A549 (cell line): Measurements from ENCODE around the gene SLF2. TPM values are rescaled to one million over a fixed set of nuclear protein-coding genes. Genes with fewer than 3 reads are reported as not detected.

Experiments used
- ATAC-seq, 2 experiments: fragments of 200-7000 bp in 1 of 2; fragments of >200 bp in 1 of 2; cut with Nextera tagmentation in 1 of 2; cut with Tn5 transposase in 1 of 2; 3 replicates each; pipeline versions ENCODE4 v1.8.0 to v1.9.1; 2018 to 2020; ENCODE audit warnings: mild to moderate bottlenecking in 1 of 2, moderate library complexity in 1 of 2
- CTCF ChIA-PET: fragments of 300-600 bp; sonication (Branson Sonifier 250); formaldehyde crosslinking; extraction: SDS; loops from one replicate; lab custom pipeline; 2021; ENCODE audit warnings: antibody characterized with exemption, inconsistent platforms; lab: Yijun Ruan, JAX
- POLR2A ChIA-PET: fragments of 350-600 bp; formaldehyde crosslinking; extraction: SDS; loops from one replicate; lab custom pipeline; 2021; ENCODE audit warnings: antibody characterized with exemption, inconsistent platforms; lab: Yijun Ruan, JAX
- DNase-seq, 2 experiments: peaks; one replicate each; pipeline versions ENCODE4 v3.0.0 to v3.0.0-alpha.2; 2011 to 2016; ENCODE audit warnings: low read depth in 1 of 2, low spot score in 1 of 2
- FAIRE-seq: peaks from 2 replicates; lab custom pipeline; 2011; peaks lifted over from hg19 to GRCh38; lab: Jason Lieb, UNC
- H3K27ac ChIP-seq, 2 experiments: fragments of >200 bp; sonication (Bioruptor Twin); formaldehyde crosslinking; 3 replicates each; pipeline ENCODE4 v1.5.1; 2016 to 2017
- H3K4me1 ChIP-seq: fragments of >200 bp; sonication (Bioruptor Twin); formaldehyde crosslinking; 3 replicates; pipeline ENCODE4 v1.6.1; 2016
- H3K4me2 ChIP-seq: fragments of >200 bp; sonication (Bioruptor Twin); formaldehyde crosslinking; 3 replicates; pipeline ENCODE4 v1.6.1; 2016
- H3K4me3 ChIP-seq: fragments of >200 bp; sonication (Bioruptor Twin); formaldehyde crosslinking; 3 replicates; pipeline ENCODE4 v1.5.1; 2016
- H3K9me3 ChIP-seq: fragments of >200 bp; sonication (Bioruptor Twin); formaldehyde crosslinking; 3 replicates; pipeline ENCODE4 v1.6.1; 2016
- BHLHE40 ChIP-seq: IDR thresholded peaks from 2 replicates; pipeline ENCODE4 v1.6.1; 2012; ENCODE audit warnings: low read depth, low read length, inconsistent platforms
- CBX2 ChIP-seq: fragments of 200-600 bp; sonication (generic); IDR thresholded peaks from 2 replicates; pipeline ENCODE4 v1.6.1; 2016; ENCODE audit warnings: low read depth, mild to moderate bottlenecking, borderline replicate concordance
- CBX8 ChIP-seq: fragments of 200-600 bp; sonication (generic); IDR thresholded peaks from 2 replicates; pipeline ENCODE4 v1.6.1; 2016
- CEBPB ChIP-seq, 2 experiments: fragments of >200 bp in 1 of 2; sonication (Bioruptor Twin) in 1 of 2; formaldehyde crosslinking in 1 of 2; IDR thresholded peaks; 2 replicates each; pipeline ENCODE4 v1.6.1; 2012 to 2016
- CHD2 ChIP-seq: fragments of 150-350 bp; IDR thresholded peaks from 2 replicates; pipeline ENCODE4 v1.6.1; 2014; ENCODE audit warnings: low read length; ENCODE audit not compliant: partially characterized antibody
- CHD4 ChIP-seq: fragments of 200-600 bp; sonication (generic); IDR thresholded peaks from 2 replicates; pipeline ENCODE4 v1.6.1; 2016; ENCODE audit warnings: antibody characterized with exemption, mild to moderate bottlenecking, borderline replicate concordance
- EHF ChIP-seq: fragments of 250-450 bp; sonication (Bioruptor Pico); IDR thresholded peaks from 2 replicates; pipeline ENCODE4 v1.5.0; 2020; ENCODE audit warnings: mild to moderate bottlenecking
- EHMT2 ChIP-seq: fragments of 200-600 bp; sonication (generic); IDR thresholded peaks from 2 replicates; pipeline ENCODE4 v1.6.1; 2016; ENCODE audit warnings: antibody characterized with exemption, low read depth, mild to moderate bottlenecking, moderate library complexity
- ELK1 ChIP-seq: fragments of 150-350 bp; IDR thresholded peaks from 2 replicates; pipeline ENCODE4 v1.6.1; 2014; ENCODE audit warnings: low read depth, mild to moderate bottlenecking, low read length
- EP300 ChIP-seq, 2 experiments: fragments of >200 bp; sonication (Bioruptor Twin); formaldehyde crosslinking; IDR thresholded peaks; 2 replicates in 1 of 2; 3 replicates in 1 of 2; pipeline ENCODE4 v1.6.1; 2016 to 2017
- ESRRA ChIP-seq: fragments of 150-350 bp; IDR thresholded peaks from 2 replicates; pipeline ENCODE4 v1.6.1; 2014; ENCODE audit warnings: mild to moderate bottlenecking, low read length, borderline replicate concordance
- FOSL2 ChIP-seq, 2 experiments: fragments of 450-650 bp in 1 of 2; fragments of >200 bp in 1 of 2; sonication (Bioruptor Twin) in 1 of 2; formaldehyde crosslinking; IDR thresholded peaks; 2 replicates each; pipeline versions ENCODE4 v1.5.0 to v1.6.1; 2016 to 2020; ENCODE audit warnings: mild to moderate bottlenecking in 1 of 2, moderate library complexity in 1 of 2
- FOXS1 ChIP-seq: fragments of 250-450 bp; sonication (Bioruptor Pico); IDR thresholded peaks from 2 replicates; pipeline ENCODE4 v1.5.0; 2020; ENCODE audit warnings: mild to moderate bottlenecking, moderate library complexity
- GATA3 ChIP-seq: IDR thresholded peaks from 2 replicates; pipeline ENCODE4 v1.6.1; 2012; ENCODE audit warnings: borderline replicate concordance
- HOXA7 ChIP-seq: fragments of 250-450 bp; sonication (Bioruptor Pico); IDR thresholded peaks from 2 replicates; pipeline ENCODE4 v1.5.0; 2020; ENCODE audit warnings: mild to moderate bottlenecking, moderate library complexity
- HOXB5 ChIP-seq: fragments of 250-450 bp; sonication (Bioruptor Pico); IDR thresholded peaks from 2 replicates; pipeline ENCODE4 v1.5.0; 2020; ENCODE audit warnings: mild to moderate bottlenecking, moderate library complexity
- JUN ChIP-seq, 2 experiments: fragments of >200 bp; sonication (Bioruptor Twin); formaldehyde crosslinking; IDR thresholded peaks; 2 replicates in 1 of 2; 3 replicates in 1 of 2; pipeline ENCODE4 v1.6.1; 2016 to 2017
- JUNB ChIP-seq: fragments of >200 bp; sonication (Bioruptor Twin); formaldehyde crosslinking; IDR thresholded peaks from 2 replicates; pipeline ENCODE4 v1.6.1; 2016
- KDM1A ChIP-seq: fragments of 200-600 bp; sonication (generic); IDR thresholded peaks from 2 replicates; pipeline ENCODE4 v1.6.1; 2016; ENCODE audit warnings: low read depth, mild to moderate bottlenecking
- KDM5A ChIP-seq: fragments of 200-600 bp; sonication (generic); IDR thresholded peaks from 2 replicates; pipeline ENCODE4 v1.6.1; 2016; ENCODE audit warnings: antibody characterized with exemption, mild to moderate bottlenecking
- MAX ChIP-seq: IDR thresholded peaks from 2 replicates; pipeline ENCODE4 v1.6.1; 2012
- POLR2A ChIP-seq: IDR thresholded peaks from 2 replicates; pipeline ENCODE4 v1.6.1; 2012; ENCODE audit warnings: mild to moderate bottlenecking, low read length
- POLR2AphosphoS2 ChIP-seq: conservative IDR thresholded peaks from 2 replicates; pipeline ENCODE4 v1.6.1; 2012; ENCODE audit warnings: low read length, improper control_type of control experiment, inconsistent platforms
- RAD21 ChIP-seq, 2 experiments: fragments of >200 bp in 1 of 2; sonication (Bioruptor Twin) in 1 of 2; formaldehyde crosslinking in 1 of 2; IDR thresholded peaks in 1 of 2; conservative IDR thresholded peaks in 1 of 2; 2 replicates in 1 of 2; 3 replicates in 1 of 2; pipeline ENCODE4 v1.6.1; 2012 to 2018; ENCODE audit warnings: inconsistent platforms in 1 of 2
- RARB ChIP-seq: fragments of 250-450 bp; sonication (Bioruptor Pico); IDR thresholded peaks from 2 replicates; pipeline ENCODE4 v1.8.0; 2021; ENCODE audit warnings: mild to moderate bottlenecking, moderate library complexity
- RNF2 ChIP-seq: fragments of 200-600 bp; sonication (generic); IDR thresholded peaks from 2 replicates; pipeline ENCODE4 v1.6.1; 2016; ENCODE audit warnings: low read depth, mild to moderate bottlenecking, antibody characterized with exemption, moderate library complexity, borderline replicate concordance
- TFCP2L1 ChIP-seq: fragments of 250-450 bp; sonication (Bioruptor Pico); IDR thresholded peaks from 2 replicates; pipeline ENCODE4 v1.5.0; 2021; ENCODE audit warnings: mild to moderate bottlenecking
- TP53 ChIP-seq: fragments of 250-450 bp; sonication (Bioruptor Pico); IDR thresholded peaks from 2 replicates; pipeline ENCODE4 v1.5.0; 2021; ENCODE audit warnings: mild to moderate bottlenecking, moderate library complexity
- ZC3H11A ChIP-seq: fragments of 450-650 bp; IDR thresholded peaks from 2 replicates; pipeline ENCODE4 v1.6.1; 2014; ENCODE audit warnings: antibody characterized with exemption, mild to moderate bottlenecking
- ZNF302 ChIP-seq: fragments of 250-450 bp; sonication (Bioruptor Pico); IDR thresholded peaks from 2 replicates; pipeline ENCODE4 v1.9.0; 2021; ENCODE audit warnings: inconsistent platforms, mild to moderate bottlenecking, moderate library complexity
- ZSCAN20 ChIP-seq: fragments of 250-450 bp; sonication (Bioruptor Pico); IDR thresholded peaks from 2 replicates; pipeline ENCODE4 v1.8.0; 2022; ENCODE audit warnings: mild to moderate bottlenecking, moderate library complexity
- WGBS: methylation state at CpG from one replicate; pipeline ENCODE4 v1.1.6; 2017; ENCODE audit errors: missing lambda C conversion rate; 5-methylcytosine and 5-hydroxymethylcytosine counted together
- polyA plus RNA-seq, 4 experiments: library from polyadenylated mRNA; depleted of rRNA in 3 of 4; stranded (reverse); fragments of >200 nt; fragmentation: RNase III in 1 of 4; extraction: RNeasy Plus Mini Kit Qiagen cat#74134 plus additional on column Dnase treatment in 1 of 4; gene quantifications; 2 replicates in 3 of 4; 3 replicates in 1 of 4; pipeline ENCODE4 v1.2.3, GENCODE V29; 2011 to 2017
- TF ChIP-seq, protein P1 (sequence below): IDR thresholded peaks from 2 replicates; pipeline ENCODE4 v1.6.1; 2012; ENCODE audit warnings: low read depth, borderline replicate concordance
- TF ChIP-seq, protein P2 (sequence below): fragments of >200 bp; sonication (Bioruptor Twin); formaldehyde crosslinking; IDR thresholded peaks from 2 replicates; pipeline ENCODE4 v1.6.1; 2016
- TF ChIP-seq, protein P3 (sequence below): fragments of >200 bp; sonication (Bioruptor Twin); formaldehyde crosslinking; IDR thresholded peaks from 3 replicates; pipeline ENCODE4 v1.6.1; 2016

The SLF2 gene
- polyA plus RNA-seq, 2 of the 4 experiments (the other 2 are of a cell fraction): 13.0 to 16.6 TPM

DNA sequence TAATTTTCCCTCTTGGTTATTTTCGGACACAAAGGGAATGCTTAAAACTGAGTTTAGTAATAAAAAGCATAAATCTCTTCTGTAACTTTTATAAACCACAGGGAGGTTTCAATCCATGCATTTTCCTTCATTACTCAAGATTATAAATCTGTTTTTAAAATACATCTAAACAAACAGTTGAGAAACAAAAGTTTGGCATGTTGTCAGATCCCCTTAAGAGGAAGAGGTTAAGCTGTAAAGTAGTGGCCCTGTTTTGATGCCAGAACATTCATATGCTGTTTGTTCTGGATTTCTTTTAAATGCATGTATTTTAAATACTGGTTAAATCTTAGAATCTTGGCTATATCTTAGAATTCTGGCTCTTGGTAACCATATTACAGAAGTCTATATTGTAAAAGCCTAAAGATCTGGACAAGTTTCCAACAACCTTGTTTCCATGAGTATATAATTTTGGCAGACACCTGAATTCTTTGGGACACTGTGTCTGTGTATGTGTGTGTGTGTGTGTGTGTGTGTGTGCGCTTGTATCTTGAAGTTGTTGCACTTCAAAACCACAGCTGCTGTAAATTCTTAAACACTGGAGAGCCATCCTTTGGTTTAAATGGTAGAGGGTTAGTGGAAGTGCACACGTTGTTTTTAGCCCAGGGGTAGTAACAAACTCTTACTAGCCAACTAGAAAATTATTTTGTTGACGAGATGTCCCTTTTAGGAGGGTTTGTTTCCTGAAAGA, 49.8 kb downstream of the SLF2 start:
- no peak overlapping the region for H3K27ac ChIP-seq
- H3K4me2 ChIP-seq: no peak overlapping the region
- ChIA-PET CTCF (interaction anchor here (1.8 kb wide), 1 partner anchor 36 kb away, joined by 4 read pairs; no protein-coding TSS in a partner anchor), POLR2A (no interaction called here)
- no peak for ATAC-seq
- no peak for DNase-seq
- TF ChIP-seq POLR2A (no peak), RAD21 (conservative IDR thresholded peaks at IDR 0.05 in 1 of 2, IDR thresholded peaks at IDR 0.05 in 1 of 2) (no peak), CBX2 (no peak), MAX (no peak), HOXA7 (CRISPR knock-in tag) (no peak), JUN (IDR thresholded peaks at IDR 0.05) (no peak), EHF (CRISPR knock-in tag) (no peak), TFCP2L1 (CRISPR knock-in tag) (no peak), EP300 (IDR thresholded peaks at IDR 0.05) (no peak), KDM5A (no peak), CHD4 (no peak), BHLHE40 (no peak), EHMT2 (no peak), CHD2 (no peak), RARB (CRISPR knock-in tag) (no peak), ZNF302 (no peak)
- TF ChIP-seq, protein P1, sequence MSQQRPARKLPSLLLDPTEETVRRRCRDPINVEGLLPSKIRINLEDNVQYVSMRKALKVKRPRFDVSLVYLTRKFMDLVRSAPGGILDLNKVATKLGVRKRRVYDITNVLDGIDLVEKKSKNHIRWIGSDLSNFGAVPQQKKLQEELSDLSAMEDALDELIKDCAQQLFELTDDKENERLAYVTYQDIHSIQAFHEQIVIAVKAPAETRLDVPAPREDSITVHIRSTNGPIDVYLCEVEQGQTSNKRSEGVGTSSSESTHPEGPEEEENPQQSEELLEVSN: no peak
- TF ChIP-seq, protein P2, sequence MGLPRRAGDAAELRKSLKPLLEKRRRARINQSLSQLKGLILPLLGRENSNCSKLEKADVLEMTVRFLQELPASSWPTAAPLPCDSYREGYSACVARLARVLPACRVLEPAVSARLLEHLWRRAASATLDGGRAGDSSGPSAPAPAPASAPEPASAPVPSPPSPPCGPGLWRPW: no peak
- FAIRE-seq: no peak
- H3K9me3 ChIP-seq: no peaks in the 10 kb centered on the region
- 88% methylated on average over 4 of the region's 4 CpGs for WGBS
- no peak overlapping the region for H3K4me3 ChIP-seq
- no peaks in the 10 kb centered on the region for H3K4me1 ChIP-seq

GRCh38 chr10:100963826-100964225, 51.1 kb downstream of the SLF2 start:
- no peak for TF ChIP-seq FOXS1 (CRISPR knock-in tag)
- TF ChIP-seq JUNB: no peak
- no peak for TF ChIP-seq ZC3H11A
- TF ChIP-seq RAD21 (conservative IDR thresholded peaks at IDR 0.05 in 1 of 2, IDR thresholded peaks at IDR 0.05 in 1 of 2): no peak
- no peak for TF ChIP-seq BHLHE40
- TF ChIP-seq POLR2AphosphoS2: no peak
- no peak for TF ChIP-seq KDM1A
- TF ChIP-seq HOXB5 (CRISPR knock-in tag): no peak
- no peak for TF ChIP-seq CBX8
- no peak for TF ChIP-seq ZNF302
- TF ChIP-seq ESRRA: no peak
- no peak for TF ChIP-seq EHF (CRISPR knock-in tag)
- no peaks in the 10 kb centered on the region for H3K9me3 ChIP-seq
- no peak overlapping the region for H3K4me3 ChIP-seq
- ChIA-PET POLR2A (no interaction called here), CTCF (interaction anchor here (1.8 to 5.1 kb wide), 3 partner anchors 19 to 51 kb away, joined by 4 to 22 read pairs (median 5); no protein-coding TSS in a partner anchor)
- ATAC-seq (no peak), FAIRE-seq (no peak), DNase-seq (no peak)
- H3K4me1 ChIP-seq: peaks cover 3% of the 10 kb centered on the region
- H3K27ac ChIP-seq: no peak overlapping the region
- H3K4me2 ChIP-seq: no peak overlapping the region
- WGBS: 79% methylated on average over 1 of the region's 1 CpG

DNA sequence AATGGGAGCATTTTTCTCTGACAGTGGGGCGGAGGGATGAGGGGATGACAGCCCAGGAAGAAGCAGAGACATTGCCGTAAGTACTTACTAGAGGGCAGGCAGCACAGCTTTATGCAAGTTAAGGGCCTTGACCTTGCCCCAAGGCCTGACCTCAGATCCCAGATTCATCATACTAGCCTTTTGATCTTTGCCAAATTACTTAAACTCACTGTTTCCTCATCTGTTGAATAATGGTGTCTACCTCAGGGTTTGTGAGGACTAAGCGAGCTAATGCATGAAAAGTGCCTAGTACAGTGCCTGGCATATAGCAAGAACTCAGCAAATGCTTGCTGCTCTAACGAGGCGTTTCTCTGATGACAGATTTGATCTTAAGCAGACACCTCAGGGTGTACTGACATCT, 53.1 kb downstream of the SLF2 start:
- WGBS: 75% methylated on average over 5 of the region's 5 CpGs
- H3K4me2 ChIP-seq: no peak overlapping the region
- H3K27ac ChIP-seq: no peak overlapping the region
- H3K4me3 ChIP-seq: no peak overlapping the region
- no peak for ATAC-seq
- DNase-seq: no peak
- no peaks in the 10 kb centered on the region for H3K9me3 ChIP-seq
- peaks cover 17% of the 10 kb centered on the region for H3K4me1 ChIP-seq
- ChIA-PET POLR2A (no interaction called here), CTCF (interaction anchor here (0.9 to 5.1 kb wide), 7 partner anchors 10 to 87 kb away, joined by 3 to 22 read pairs (median 6); no protein-coding TSS in a partner anchor)
- no peak for FAIRE-seq
- TF ChIP-seq FOXS1 (CRISPR knock-in tag) (no peak), RNF2 (no peak), GATA3 (no peak), ZC3H11A (no peak), JUNB (no peak), TP53 (CRISPR knock-in tag) (no peak), CBX8 (no peak), POLR2A (no peak), ZSCAN20 (CRISPR knock-in tag) (no peak), CEBPB (IDR thresholded peaks at IDR 0.05) (no peak), FOSL2 (IDR thresholded peaks at IDR 0.05) (no peak), FOSL2 (CRISPR knock-in tag; IDR thresholded peaks at IDR 0.05) (no peak), ELK1 (no peak), ZNF302 (no peak)
- TF ChIP-seq, protein P3, sequence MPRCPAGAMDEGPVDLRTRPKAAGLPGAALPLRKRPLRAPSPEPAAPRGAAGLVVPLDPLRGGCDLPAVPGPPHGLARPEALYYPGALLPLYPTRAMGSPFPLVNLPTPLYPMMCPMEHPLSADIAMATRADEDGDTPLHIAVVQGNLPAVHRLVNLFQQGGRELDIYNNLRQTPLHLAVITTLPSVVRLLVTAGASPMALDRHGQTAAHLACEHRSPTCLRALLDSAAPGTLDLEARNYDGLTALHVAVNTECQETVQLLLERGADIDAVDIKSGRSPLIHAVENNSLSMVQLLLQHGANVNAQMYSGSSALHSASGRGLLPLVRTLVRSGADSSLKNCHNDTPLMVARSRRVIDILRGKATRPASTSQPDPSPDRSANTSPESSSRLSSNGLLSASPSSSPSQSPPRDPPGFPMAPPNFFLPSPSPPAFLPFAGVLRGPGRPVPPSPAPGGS: no peak
